ENCODE data around the gene PRDM16. TPM values are rescaled to one million over a fixed set of nuclear protein-coding genes. Genes with fewer than 3 reads are reported as not detected.

PRDM16 gene
- total RNA-seq, 4 donors from 2014 or later, result 5.9 to 41.7 (median 11.2) TPM

GRCh38 chr1:3196577-3197245 lies 127.7 kb downstream of the PRDM16 start:
- no peak for DNase-seq (ENCODE audit: low spot score in 2 of 2)
- Histone ChIP-seq H3K27me3 (no peaks in the 10 kb centered on the region), H3K9me3 (peaks cover 0 to 4% (median 0%) of the 10 kb centered on the region in 4 donors), H3K4me1 (peaks cover 0 to 54% (median 24%) of the 10 kb centered on the region in 4 donors), H3K27ac (peak overlapping the region; percentile 39 to 85 (median 72)), H3K4me3 (no peak overlapping the region), H3K36me3 (peaks cover 0 to 9% (median 0%) of the 10 kb centered on the region in 3 donors)
- WGBS, 2 donors, result 48 to 67% methylated on average over 8 to 15 of the region's 17 CpGs
- TF ChIP-seq POLR2A (IDR thresholded peaks at IDR 0.05) (no peak), EP300 (IDR thresholded peaks at IDR 0.05) (no peak)
- TF ChIP-seq, protein P1, sequence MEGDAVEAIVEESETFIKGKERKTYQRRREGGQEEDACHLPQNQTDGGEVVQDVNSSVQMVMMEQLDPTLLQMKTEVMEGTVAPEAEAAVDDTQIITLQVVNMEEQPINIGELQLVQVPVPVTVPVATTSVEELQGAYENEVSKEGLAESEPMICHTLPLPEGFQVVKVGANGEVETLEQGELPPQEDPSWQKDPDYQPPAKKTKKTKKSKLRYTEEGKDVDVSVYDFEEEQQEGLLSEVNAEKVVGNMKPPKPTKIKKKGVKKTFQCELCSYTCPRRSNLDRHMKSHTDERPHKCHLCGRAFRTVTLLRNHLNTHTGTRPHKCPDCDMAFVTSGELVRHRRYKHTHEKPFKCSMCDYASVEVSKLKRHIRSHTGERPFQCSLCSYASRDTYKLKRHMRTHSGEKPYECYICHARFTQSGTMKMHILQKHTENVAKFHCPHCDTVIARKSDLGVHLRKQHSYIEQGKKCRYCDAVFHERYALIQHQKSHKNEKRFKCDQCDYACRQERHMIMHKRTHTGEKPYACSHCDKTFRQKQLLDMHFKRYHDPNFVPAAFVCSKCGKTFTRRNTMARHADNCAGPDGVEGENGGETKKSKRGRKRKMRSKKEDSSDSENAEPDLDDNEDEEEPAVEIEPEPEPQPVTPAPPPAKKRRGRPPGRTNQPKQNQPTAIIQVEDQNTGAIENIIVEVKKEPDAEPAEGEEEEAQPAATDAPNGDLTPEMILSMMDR (IDR thresholded peaks at IDR 0.05), result no peak

DNA sequence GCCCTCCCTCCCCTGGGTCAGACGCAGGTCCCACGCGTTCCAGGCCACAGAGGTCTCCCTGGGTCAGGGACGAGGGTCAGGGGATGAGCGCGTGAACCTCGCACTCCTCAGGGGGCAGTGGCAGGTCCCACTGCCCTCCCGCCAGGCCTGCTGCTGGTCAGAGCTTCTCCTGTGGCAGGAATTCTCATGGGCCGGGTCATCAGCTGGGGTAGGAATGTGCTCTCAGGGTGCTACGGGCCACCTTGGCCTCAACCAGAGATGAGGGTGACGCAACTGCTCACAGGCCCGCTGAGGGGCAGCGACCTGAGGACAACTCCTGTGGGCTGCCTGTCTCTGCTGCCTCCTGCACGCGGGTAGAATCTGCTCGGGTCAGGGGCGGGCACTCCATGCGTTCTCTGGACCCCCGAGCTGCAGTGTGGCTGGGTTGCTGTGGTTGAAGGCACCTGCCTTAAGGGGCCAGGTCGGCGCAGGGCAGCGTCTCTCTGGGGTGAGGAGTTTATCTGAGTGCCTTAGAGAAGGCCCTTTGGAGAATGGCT lies 128.8 kb downstream of the PRDM16 start:
- H3K36me3 ChIP-seq, result peaks cover 0 to 8% (median 0%) of the 10 kb centered on the region in 3 donors
- DNase-seq (ENCODE audit: low spot score in 2 of 2), result no peak
- peak overlapping the region; percentile 53 to 85 (median 77) for H3K27ac ChIP-seq
- no peaks in the 10 kb centered on the region for H3K9me3 ChIP-seq
- H3K4me1 ChIP-seq, result peaks cover 0 to 54% (median 24%) of the 10 kb centered on the region in 4 donors
- WGBS, 2 donors, result 53 to 65% methylated on average over 14 to 17 of the region's 22 CpGs
- H3K4me3 ChIP-seq, result no peak overlapping the region
- TF ChIP-seq POLR2A (IDR thresholded peaks at IDR 0.05) (no peak), EP300 (IDR thresholded peaks at IDR 0.05) (no peak)
- TF ChIP-seq, protein P1 (IDR thresholded peaks at IDR 0.05), result no peak
- H3K27me3 ChIP-seq, result no peaks in the 10 kb centered on the region

- Histone ChIP-seq H3K9me3 (no peaks in the 10 kb centered on the region), H3K27me3 (no peaks in the 10 kb centered on the region), H3K4me3 (no peak overlapping the region), H3K36me3 (no peaks in the 10 kb centered on the region), H3K27ac (peak overlapping the region; percentile 53 to 85 (median 77)), H3K4me1 (peaks cover 0 to 54% (median 24%) of the 10 kb centered on the region in 4 donors)
- 48 to 56% methylated on average over 32 to 34 of the region's 40 CpGs for WGBS, 2 donors
- no peak for DNase-seq (ENCODE audit: low spot score in 2 of 2)
- TF ChIP-seq POLR2A (IDR thresholded peaks at IDR 0.05) (no peak), EP300 (IDR thresholded peaks at IDR 0.05) (no peak)
- TF ChIP-seq, protein P1 (IDR thresholded peaks at IDR 0.05), result no peak
Measured at GRCh38 chr1:3198371-3199271, 129.6 kb downstream of the PRDM16 start.

DNA sequence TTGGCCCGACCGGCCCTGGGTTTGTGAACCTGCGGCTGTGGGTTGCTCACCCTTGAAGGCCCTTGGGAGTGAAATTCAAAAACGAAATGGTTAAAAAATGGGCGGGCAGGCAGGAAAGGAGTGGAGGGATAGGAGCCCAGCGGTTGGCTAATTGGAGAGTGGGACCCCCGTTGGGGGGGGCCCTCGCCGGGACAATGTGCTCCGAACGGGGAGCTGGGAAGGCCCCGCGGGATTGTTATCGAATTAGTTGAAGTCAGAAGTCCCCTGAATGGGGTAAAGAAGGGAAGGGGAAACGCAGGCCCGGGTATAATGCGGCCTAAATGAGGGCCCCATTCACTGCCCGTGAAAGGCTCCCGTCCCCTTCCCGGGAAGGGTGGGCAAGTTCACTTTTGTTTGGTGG lies 135.7 kb downstream of the PRDM16 start:
- peak overlapping the region; percentile 53 to 85 (median 64) for H3K27ac ChIP-seq
- H3K4me1 ChIP-seq, result peaks cover 0 to 56% (median 19%) of the 10 kb centered on the region in 4 donors
- peak overlapping the region in 1 of 4 donors; percentile 20 for H3K4me3 ChIP-seq
- TF ChIP-seq EP300 (IDR thresholded peaks at IDR 0.05), result no peak
- TF ChIP-seq, protein P1 (IDR thresholded peaks at IDR 0.05), result no peak
- TF ChIP-seq POLR2A (IDR thresholded peaks at IDR 0.05), result no peak
- no peak for DNase-seq (ENCODE audit: low spot score in 2 of 2)
- 27 to 30% methylated on average over 20 of the region's 20 CpGs for WGBS, 2 donors
- H3K9me3 ChIP-seq, result no peaks in the 10 kb centered on the region
- no peaks in the 10 kb centered on the region for H3K36me3 ChIP-seq
- H3K27me3 ChIP-seq, result peaks cover 0 to 16% of the 10 kb centered on the region in 2 donors
